ENCODE measurements around the gene GPS1. TPM values are rescaled to one million over a fixed set of nuclear protein-coding genes. Genes with fewer than 3 reads are reported as not detected.

Gene GPS1
- total RNA-seq, 6 experiments from 2014 or later = 127 to 144 (median 141) TPM

DNA sequence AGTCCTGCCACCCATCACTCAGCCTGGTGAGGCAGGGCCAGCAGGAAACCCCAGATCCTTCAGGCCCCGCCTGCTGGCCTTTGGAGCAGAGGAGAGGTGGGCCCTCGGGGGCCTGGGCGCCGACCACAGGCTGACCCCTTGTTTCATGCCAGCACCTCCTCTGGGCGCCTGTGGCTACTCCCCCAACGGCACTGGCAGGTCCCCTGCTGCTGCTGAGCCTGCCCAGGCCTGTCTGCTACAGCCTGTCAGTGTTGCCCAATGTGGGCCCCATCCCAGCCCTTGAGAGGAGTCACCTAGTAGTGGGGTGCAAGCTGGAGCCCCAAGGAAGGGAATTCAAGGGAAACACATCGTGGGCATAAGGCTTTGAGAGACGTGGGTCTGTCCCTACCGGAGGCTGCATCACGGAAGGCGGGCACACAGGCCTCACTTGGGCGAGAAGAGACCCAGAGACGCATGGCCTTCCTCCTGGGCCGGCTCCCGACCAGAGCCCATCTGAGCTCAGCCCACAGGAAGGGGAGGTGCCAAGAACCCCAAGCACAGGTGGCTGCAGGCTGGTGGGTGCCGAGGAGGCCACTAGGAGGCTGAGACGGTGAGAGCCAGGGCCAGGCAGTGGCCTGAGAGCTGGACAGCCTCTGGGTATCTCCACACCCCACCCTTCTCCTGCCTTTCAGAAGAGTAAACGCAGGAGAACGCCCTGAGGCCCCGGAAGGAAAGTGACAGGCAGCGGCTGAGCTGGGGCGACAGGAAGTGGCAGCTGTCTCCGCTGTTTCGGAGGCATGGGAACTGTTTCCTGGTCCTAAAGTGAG is 54.4 kb downstream of the GPS1 start:
- Mint-ChIP-seq H3K4me1 (ENCODE audit: low read depth) (peaks cover 9% of the 10 kb centered on the region; the same call in 1 of the 2 replicates), H3K27me3 (ENCODE audit: insufficient read depth) (peaks cover 2% of the 10 kb centered on the region), H3K9me3 (no peaks in the 10 kb centered on the region), H3K36me3 (ENCODE audit: low read depth) (no peaks in the 10 kb centered on the region), H3K27ac (peak overlapping the region; percentile 61; the same call in 1 of the 2 replicates), H3K4me3 (peak overlapping the region; percentile 11; the same call in 1 of the 2 replicates)
- DNase-seq = peak; percentile 55
- TF ChIP-seq, protein P1, sequence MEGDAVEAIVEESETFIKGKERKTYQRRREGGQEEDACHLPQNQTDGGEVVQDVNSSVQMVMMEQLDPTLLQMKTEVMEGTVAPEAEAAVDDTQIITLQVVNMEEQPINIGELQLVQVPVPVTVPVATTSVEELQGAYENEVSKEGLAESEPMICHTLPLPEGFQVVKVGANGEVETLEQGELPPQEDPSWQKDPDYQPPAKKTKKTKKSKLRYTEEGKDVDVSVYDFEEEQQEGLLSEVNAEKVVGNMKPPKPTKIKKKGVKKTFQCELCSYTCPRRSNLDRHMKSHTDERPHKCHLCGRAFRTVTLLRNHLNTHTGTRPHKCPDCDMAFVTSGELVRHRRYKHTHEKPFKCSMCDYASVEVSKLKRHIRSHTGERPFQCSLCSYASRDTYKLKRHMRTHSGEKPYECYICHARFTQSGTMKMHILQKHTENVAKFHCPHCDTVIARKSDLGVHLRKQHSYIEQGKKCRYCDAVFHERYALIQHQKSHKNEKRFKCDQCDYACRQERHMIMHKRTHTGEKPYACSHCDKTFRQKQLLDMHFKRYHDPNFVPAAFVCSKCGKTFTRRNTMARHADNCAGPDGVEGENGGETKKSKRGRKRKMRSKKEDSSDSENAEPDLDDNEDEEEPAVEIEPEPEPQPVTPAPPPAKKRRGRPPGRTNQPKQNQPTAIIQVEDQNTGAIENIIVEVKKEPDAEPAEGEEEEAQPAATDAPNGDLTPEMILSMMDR (IDR thresholded peaks at IDR 0.05) = peak; percentile 64

DNA sequence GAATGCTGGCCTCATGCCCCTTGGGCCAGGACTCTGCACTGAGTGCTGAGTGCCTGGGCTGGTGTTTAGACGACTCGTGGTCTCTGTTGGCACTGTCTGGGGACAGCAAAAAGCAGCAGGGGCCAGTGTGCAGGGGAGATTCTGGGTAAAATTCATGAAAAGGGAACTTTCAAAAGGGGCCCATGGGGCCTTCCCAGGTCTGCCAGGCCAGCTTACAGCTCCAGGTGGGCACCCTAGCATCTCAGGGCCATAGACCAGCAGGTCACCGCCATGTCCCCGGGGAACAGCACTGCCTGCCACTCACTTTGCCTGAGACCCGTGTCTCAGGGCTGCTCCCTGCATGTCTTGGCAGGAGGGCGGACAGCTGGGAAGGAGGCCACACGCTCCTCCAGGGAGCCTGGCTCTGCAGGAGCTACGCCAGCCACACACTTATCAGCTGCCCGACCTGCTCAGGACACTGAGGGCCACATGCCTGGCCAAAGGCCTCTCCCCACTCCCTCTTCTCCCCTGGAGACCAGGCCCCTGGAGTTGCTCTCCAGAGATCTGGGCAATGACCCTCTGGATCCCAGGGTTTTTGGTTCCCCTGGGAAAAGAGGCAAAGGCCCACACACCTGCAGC is 55.1 kb downstream of the GPS1 start:
- H3K9me3 Mint-ChIP-seq = no peaks in the 10 kb centered on the region
- peaks cover 9% of the 10 kb centered on the region; the same call in 1 of the 2 replicates for H3K4me1 Mint-ChIP-seq (ENCODE audit: low read depth)
- H3K27ac Mint-ChIP-seq = peak overlapping the region; percentile 61; the same call in 1 of the 2 replicates
- no peaks in the 10 kb centered on the region for H3K36me3 Mint-ChIP-seq (ENCODE audit: low read depth)
- TF ChIP-seq, protein P1 (IDR thresholded peaks at IDR 0.05) = no peak
- H3K27me3 Mint-ChIP-seq (ENCODE audit: insufficient read depth) = peaks cover 2% of the 10 kb centered on the region
- peak overlapping the region; percentile 11; the same call in 1 of the 2 replicates for H3K4me3 Mint-ChIP-seq
- DNase-seq = no peak

Other genes with a start within 250 kb of the GPS1 start
- not detected for gene GCGR, start 247.7 kb upstream of the GPS1 start, total RNA-seq (2021; fragmentation: NEBNext Ultra II Directional; extraction: Animal tissue kit (Norgen Biotek cat#: 25700))
- 100 to 1,000 TPM in 2 of 6 experiments, 10 to 100 TPM in 4; 88.0 to 103 (median 92.8) TPM for gene MCRIP1, start 218.6 kb upstream of the GPS1 start, total RNA-seq (2021; fragmentation: NEBNext Ultra II Directional; extraction: Animal tissue kit (Norgen Biotek cat#: 25700))
- gene PPP1R27, start 216.8 kb upstream of the GPS1 start, total RNA-seq (2021; fragmentation: NEBNext Ultra II Directional; extraction: Animal tissue kit (Norgen Biotek cat#: 25700)) = not detected
- gene P4HB, start 191.4 kb upstream of the GPS1 start, total RNA-seq (2021; fragmentation: NEBNext Ultra II Directional; extraction: Animal tissue kit (Norgen Biotek cat#: 25700)) = 100 to 1,000 TPM; 790 to 981 (median 910) TPM
- 1,000 to 10,000 TPM in 1 of 6 experiments, 100 to 1,000 TPM in 5; 758 to 1,040 (median 908) TPM for gene ARHGDIA, start 180.6 kb upstream of the GPS1 start, total RNA-seq (2021; fragmentation: NEBNext Ultra II Directional; extraction: Animal tissue kit (Norgen Biotek cat#: 25700))
- 100 to 1,000 TPM; 101 to 151 (median 135) TPM for gene ALYREF, start 160.3 kb upstream of the GPS1 start, total RNA-seq (2021; fragmentation: NEBNext Ultra II Directional; extraction: Animal tissue kit (Norgen Biotek cat#: 25700))
- gene ANAPC11, start 160.2 kb upstream of the GPS1 start, total RNA-seq (2021; fragmentation: NEBNext Ultra II Directional; extraction: Animal tissue kit (Norgen Biotek cat#: 25700)) = 100 to 1,000 TPM; 151 to 169 (median 156) TPM
- gene NPB, start 149.7 kb upstream of the GPS1 start, total RNA-seq (2021; fragmentation: NEBNext Ultra II Directional; extraction: Animal tissue kit (Norgen Biotek cat#: 25700)) = 1 to 10 TPM in 1 of 6 experiments, under 1 TPM in 5; 0.53 to 1.5 (median 0.71) TPM
- 10 to 100 TPM; 33.2 to 45.8 (median 35.8) TPM for gene PCYT2, start 140.5 kb upstream of the GPS1 start, total RNA-seq (2021; fragmentation: NEBNext Ultra II Directional; extraction: Animal tissue kit (Norgen Biotek cat#: 25700))
- 10 to 100 TPM; 16.2 to 20.7 (median 18.5) TPM for gene SIRT7, start 133.7 kb upstream of the GPS1 start, total RNA-seq (2021; fragmentation: NEBNext Ultra II Directional; extraction: Animal tissue kit (Norgen Biotek cat#: 25700))
- 10 to 100 TPM; 17.7 to 22.4 (median 18.2) TPM for gene MAFG, start 124.2 kb upstream of the GPS1 start, total RNA-seq (2021; fragmentation: NEBNext Ultra II Directional; extraction: Animal tissue kit (Norgen Biotek cat#: 25700))
- gene PYCR1, start 114.6 kb upstream of the GPS1 start, total RNA-seq (2021; fragmentation: NEBNext Ultra II Directional; extraction: Animal tissue kit (Norgen Biotek cat#: 25700)) = 100 to 1,000 TPM in 4 of 6 experiments, 10 to 100 TPM in 2; 97.9 to 147 (median 110) TPM
- not detected for gene MYADML2, start 104.7 kb upstream of the GPS1 start, total RNA-seq (2021; fragmentation: NEBNext Ultra II Directional; extraction: Animal tissue kit (Norgen Biotek cat#: 25700))
- gene NOTUM, start 90.7 kb upstream of the GPS1 start, total RNA-seq (2021; fragmentation: NEBNext Ultra II Directional; extraction: Animal tissue kit (Norgen Biotek cat#: 25700)) = under 1 TPM in 2 of 6 experiments, not detected in 4; 0.10 to 0.14 TPM
- gene ASPSCR1, start 74.3 kb upstream of the GPS1 start, total RNA-seq (2021; fragmentation: NEBNext Ultra II Directional; extraction: Animal tissue kit (Norgen Biotek cat#: 25700)) = 10 to 100 TPM; 26.6 to 36.8 (median 34.7) TPM
- 10 to 100 TPM; 60.6 to 83.9 (median 73.3) TPM for gene CENPX, start 29.0 kb upstream of the GPS1 start, total RNA-seq (2021; fragmentation: NEBNext Ultra II Directional; extraction: Animal tissue kit (Norgen Biotek cat#: 25700))
- gene LRRC45, start 28.6 kb upstream of the GPS1 start, total RNA-seq (2021; fragmentation: NEBNext Ultra II Directional; extraction: Animal tissue kit (Norgen Biotek cat#: 25700)) = 10 to 100 TPM in 3 of 6 experiments, 1 to 10 TPM in 3; 6.8 to 10.5 (median 10.0) TPM
- 1 to 10 TPM; 4.3 to 8.5 (median 5.6) TPM for gene RAC3, start 20.2 kb upstream of the GPS1 start, total RNA-seq (2021; fragmentation: NEBNext Ultra II Directional; extraction: Animal tissue kit (Norgen Biotek cat#: 25700))
- gene DCXR, start 14.2 kb upstream of the GPS1 start, total RNA-seq (2021; fragmentation: NEBNext Ultra II Directional; extraction: Animal tissue kit (Norgen Biotek cat#: 25700)) = 100 to 1,000 TPM in 1 of 6 experiments, 10 to 100 TPM in 5; 73.4 to 100 (median 84.8) TPM
- 10 to 100 TPM; 37.6 to 48.5 (median 40.1) TPM for gene RFNG, start 87 bp upstream of the GPS1 start, total RNA-seq (2021; fragmentation: NEBNext Ultra II Directional; extraction: Animal tissue kit (Norgen Biotek cat#: 25700))
- gene DUS1L, start 13.9 kb downstream of the GPS1 start, total RNA-seq (2021; fragmentation: NEBNext Ultra II Directional; extraction: Animal tissue kit (Norgen Biotek cat#: 25700)) = 10 to 100 TPM; 65.8 to 86.8 (median 71.2) TPM
- gene FASN, start 46.3 kb downstream of the GPS1 start, total RNA-seq (2021; fragmentation: NEBNext Ultra II Directional; extraction: Animal tissue kit (Norgen Biotek cat#: 25700)) = 100 to 1,000 TPM; 108 to 138 (median 112) TPM
- gene CCDC57, start 160.9 kb downstream of the GPS1 start, total RNA-seq (2021; fragmentation: NEBNext Ultra II Directional; extraction: Animal tissue kit (Norgen Biotek cat#: 25700)) = 10 to 100 TPM; 12.8 to 15.6 (median 13.6) TPM
- 100 to 1,000 TPM; 475 to 624 (median 523) TPM for gene SLC16A3, start 177.1 kb downstream of the GPS1 start, total RNA-seq (2021; fragmentation: NEBNext Ultra II Directional; extraction: Animal tissue kit (Norgen Biotek cat#: 25700))
- gene CSNK1D, start 221.8 kb downstream of the GPS1 start, total RNA-seq (2021; fragmentation: NEBNext Ultra II Directional; extraction: Animal tissue kit (Norgen Biotek cat#: 25700)) = 100 to 1,000 TPM; 116 to 128 (median 118) TPM

Data from HFFc6 (cell line).